ENCODE measurements around the gene NRIP1. TPM values are rescaled to one million over a fixed set of nuclear protein-coding genes. Genes with fewer than 3 reads are reported as not detected.

Gene NRIP1
- total RNA-seq, 1 donor from 2014 or later = 104 TPM

- H3K36me3 Mint-ChIP-seq = peaks cover 16% of the 10 kb centered on the region
- no peaks in the 10 kb centered on the region for H3K27me3 Mint-ChIP-seq (ENCODE audit: low read depth)
- peaks cover 58% of the 10 kb centered on the region for H3K4me1 Mint-ChIP-seq
- DNase-seq (ENCODE audit: low spot score in 2 of 2, unreplicated experiment in 2 of 2) = no peak
- H3K27ac Mint-ChIP-seq = peak overlapping the region; percentile 57
- H3K4me3 Mint-ChIP-seq = no peak overlapping the region
- peaks cover 12% of the 10 kb centered on the region for H3K9me3 Mint-ChIP-seq
- no peak for TF ChIP-seq CTCF (IDR thresholded peaks at IDR 0.05; ENCODE audit: unreplicated experiment)
Observed at GRCh38 chr21:15050568-15051377, 14.0 kb downstream of the NRIP1 start.

GRCh38 chr21:15045017-15045416, 19.8 kb downstream of the NRIP1 start:
- Mint-ChIP-seq H3K4me3 (no peak overlapping the region), H3K36me3 (peaks cover 35% of the 10 kb centered on the region), H3K4me1 (peaks cover 22% of the 10 kb centered on the region), H3K27ac (no peak overlapping the region), H3K27me3 (ENCODE audit: low read depth) (no peaks in the 10 kb centered on the region), H3K9me3 (peaks cover 20% of the 10 kb centered on the region)
- TF ChIP-seq CTCF (IDR thresholded peaks at IDR 0.05; ENCODE audit: unreplicated experiment) = no peak
- no peak for DNase-seq (ENCODE audit: low spot score in 2 of 2, unreplicated experiment in 2 of 2)

- Mint-ChIP-seq H3K4me3 (no peak overlapping the region), H3K9me3 (peaks cover 25% of the 10 kb centered on the region), H3K27ac (peak overlapping the region; percentile 37), H3K36me3 (peaks cover 52% of the 10 kb centered on the region), H3K27me3 (ENCODE audit: low read depth) (no peaks in the 10 kb centered on the region), H3K4me1 (peaks cover 20% of the 10 kb centered on the region)
- TF ChIP-seq CTCF (IDR thresholded peaks at IDR 0.05; ENCODE audit: unreplicated experiment) = no peak
- DNase-seq (ENCODE audit: low spot score in 2 of 2, unreplicated experiment in 2 of 2) = no peak
Observed at GRCh38 chr21:15042531-15042930, 22.3 kb downstream of the NRIP1 start.

GRCh38 chr21:15039607-15040299, 25.0 kb downstream of the NRIP1 start:
- Mint-ChIP-seq H3K9me3 (peaks cover 10% of the 10 kb centered on the region), H3K27me3 (ENCODE audit: low read depth) (no peaks in the 10 kb centered on the region), H3K36me3 (peaks cover 37% of the 10 kb centered on the region), H3K4me1 (peaks cover 25% of the 10 kb centered on the region), H3K27ac (no peak overlapping the region), H3K4me3 (no peak overlapping the region)
- no peak for DNase-seq (ENCODE audit: low spot score in 2 of 2, unreplicated experiment in 2 of 2)
- no peak for TF ChIP-seq CTCF (IDR thresholded peaks at IDR 0.05; ENCODE audit: unreplicated experiment)

- no peak for TF ChIP-seq CTCF (IDR thresholded peaks at IDR 0.05; ENCODE audit: unreplicated experiment)
- peaks cover 10% of the 10 kb centered on the region for H3K9me3 Mint-ChIP-seq
Observed at GRCh38 chr21:15037900-15038293, 26.9 kb downstream of the NRIP1 start.

More at GRCh38 chr21:15037900-15038293, 26.9 kb downstream of the NRIP1 start:
- no peak for DNase-seq (ENCODE audit: low spot score in 2 of 2, unreplicated experiment in 2 of 2)
- peaks cover 34% of the 10 kb centered on the region for H3K36me3 Mint-ChIP-seq
- H3K27ac Mint-ChIP-seq = no peak overlapping the region
- H3K27me3 Mint-ChIP-seq (ENCODE audit: low read depth) = no peaks in the 10 kb centered on the region
- peaks cover 19% of the 10 kb centered on the region for H3K4me1 Mint-ChIP-seq
- no peak overlapping the region for H3K4me3 Mint-ChIP-seq

All from mesothelial cell of epicardium (in vitro differentiated cells).